ENCODE data around the gene ATP1A1.

Gene ATP1A1

GRCh38 chr1:116439701-116440100 is 66.7 kb downstream of the ATP1A1 start:
- POLR2A ChIA-PET, result no interaction called here
- DNase-seq (ENCODE audit: extremely low spot score), result no peak
- CTCF ChIA-PET, result no interaction called here
- TF ChIP-seq L3MBTL2 (conservative IDR thresholded peaks at IDR 0.05) (no peak), LEF1 (IDR thresholded peaks at IDR 0.05; ENCODE audit: borderline replicate concordance) (no peak), ARNT (IDR thresholded peaks at IDR 0.05) (no peak), SP1 (IDR thresholded peaks at IDR 0.05) (no peak), ELF4 (IDR thresholded peaks at IDR 0.05) (no peak), SUZ12 (IDR thresholded peaks at IDR 0.05) (no peak), TARDBP (IDR thresholded peaks at IDR 0.05) (no peak), ZNF384 (IDR thresholded peaks at IDR 0.05) (no peak), FOXM1 (IDR thresholded peaks at IDR 0.05; ENCODE audit: borderline replicate concordance) (no peak), BHLHE40 (IDR thresholded peaks at IDR 0.05; ENCODE audit: borderline replicate concordance) (no peak), FOXK2 (IDR thresholded peaks at IDR 0.05) (no peak), NFRKB (IDR thresholded peaks at IDR 0.05) (no peak), FOXA1 (IDR thresholded peaks at IDR 0.05) (no peak), CTBP1 (IDR thresholded peaks at IDR 0.05; ENCODE audit: borderline replicate concordance) (no peak)
- TF ChIP-seq, protein P1, sequence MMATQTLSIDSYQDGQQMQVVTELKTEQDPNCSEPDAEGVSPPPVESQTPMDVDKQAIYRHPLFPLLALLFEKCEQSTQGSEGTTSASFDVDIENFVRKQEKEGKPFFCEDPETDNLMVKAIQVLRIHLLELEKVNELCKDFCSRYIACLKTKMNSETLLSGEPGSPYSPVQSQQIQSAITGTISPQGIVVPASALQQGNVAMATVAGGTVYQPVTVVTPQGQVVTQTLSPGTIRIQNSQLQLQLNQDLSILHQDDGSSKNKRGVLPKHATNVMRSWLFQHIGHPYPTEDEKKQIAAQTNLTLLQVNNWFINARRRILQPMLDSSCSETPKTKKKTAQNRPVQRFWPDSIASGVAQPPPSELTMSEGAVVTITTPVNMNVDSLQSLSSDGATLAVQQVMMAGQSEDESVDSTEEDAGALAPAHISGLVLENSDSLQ (IDR thresholded peaks at IDR 0.05), result no peak

GRCh38 chr1:116440731-116441130 is 67.7 kb downstream of the ATP1A1 start:
- no peak for DNase-seq (ENCODE audit: extremely low spot score)
- CTCF ChIA-PET, result interaction anchor here (0.6 kb wide), 1 partner anchor 105 kb away, joined by 4 read pairs; no protein-coding TSS in a partner anchor
- POLR2A ChIA-PET, result no interaction called here
- TF ChIP-seq ZNF384 (IDR thresholded peaks at IDR 0.05), result no peak
- TF ChIP-seq ARNT (IDR thresholded peaks at IDR 0.05), result no peak
- no peak for TF ChIP-seq ELF4 (IDR thresholded peaks at IDR 0.05)
- TF ChIP-seq FOXM1 (IDR thresholded peaks at IDR 0.05; ENCODE audit: borderline replicate concordance), result no peak
- no peak for TF ChIP-seq FOXK2 (IDR thresholded peaks at IDR 0.05)
- TF ChIP-seq BHLHE40 (IDR thresholded peaks at IDR 0.05; ENCODE audit: borderline replicate concordance), result no peak
- TF ChIP-seq TARDBP (IDR thresholded peaks at IDR 0.05), result no peak
- TF ChIP-seq FOXA1 (IDR thresholded peaks at IDR 0.05), result no peak
- TF ChIP-seq NFRKB (IDR thresholded peaks at IDR 0.05), result no peak
- TF ChIP-seq LEF1 (IDR thresholded peaks at IDR 0.05; ENCODE audit: borderline replicate concordance), result no peak
- no peak for TF ChIP-seq L3MBTL2 (conservative IDR thresholded peaks at IDR 0.05)
- no peak for TF ChIP-seq CTBP1 (IDR thresholded peaks at IDR 0.05; ENCODE audit: borderline replicate concordance)
- TF ChIP-seq, protein P1 (IDR thresholded peaks at IDR 0.05), result no peak
- TF ChIP-seq SUZ12 (IDR thresholded peaks at IDR 0.05), result no peak
- no peak for TF ChIP-seq SP1 (IDR thresholded peaks at IDR 0.05)
- no peak for TF ChIP-seq HDGF (IDR thresholded peaks at IDR 0.05; ENCODE audit: borderline replicate concordance)

- ChIA-PET POLR2A (no interaction called here), CTCF (no interaction called here)
- no peak for DNase-seq (ENCODE audit: extremely low spot score)
Measured at GRCh38 chr1:116445534-116445933, 72.5 kb downstream of the ATP1A1 start.

DNA sequence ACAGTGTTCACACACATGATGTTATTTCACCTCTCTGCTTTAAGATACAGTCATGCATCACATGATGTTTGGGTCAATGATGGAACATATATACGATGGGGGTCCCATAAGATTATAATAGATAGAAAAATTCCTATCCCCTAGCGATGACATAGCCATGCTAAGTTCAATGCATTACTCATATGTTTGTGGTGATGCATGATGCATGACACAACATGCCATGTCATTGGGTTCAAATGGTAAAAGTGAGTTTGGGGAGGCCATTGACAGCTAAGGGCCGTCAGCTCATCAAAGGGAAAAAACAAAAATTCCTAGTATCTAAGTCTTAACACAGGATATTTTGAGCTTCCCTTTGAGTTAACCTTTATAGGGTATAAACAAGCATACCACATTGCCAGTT is 73.6 kb downstream of the ATP1A1 start:
- TF ChIP-seq, protein P1 (IDR thresholded peaks at IDR 0.05), result no peak
- TF ChIP-seq LEF1 (IDR thresholded peaks at IDR 0.05; ENCODE audit: borderline replicate concordance), result no peak
- no peak for TF ChIP-seq ELF4 (IDR thresholded peaks at IDR 0.05)
- no peak for TF ChIP-seq L3MBTL2 (conservative IDR thresholded peaks at IDR 0.05)
- no peak for TF ChIP-seq HDGF (IDR thresholded peaks at IDR 0.05; ENCODE audit: borderline replicate concordance)
- no peak for TF ChIP-seq SP1 (IDR thresholded peaks at IDR 0.05)
- no peak for TF ChIP-seq TARDBP (IDR thresholded peaks at IDR 0.05)
- no peak for TF ChIP-seq ZNF384 (IDR thresholded peaks at IDR 0.05)
- TF ChIP-seq SUZ12 (IDR thresholded peaks at IDR 0.05), result no peak
- no peak for DNase-seq (ENCODE audit: extremely low spot score)
- ChIA-PET POLR2A (no interaction called here), CTCF (no interaction called here)

More at GRCh38 chr1:116445534-116445933, 72.5 kb downstream of the ATP1A1 start:
- TF ChIP-seq SP1 (IDR thresholded peaks at IDR 0.05) (no peak), FOXK2 (IDR thresholded peaks at IDR 0.05) (no peak), HDGF (IDR thresholded peaks at IDR 0.05; ENCODE audit: borderline replicate concordance) (no peak), FOXM1 (IDR thresholded peaks at IDR 0.05; ENCODE audit: borderline replicate concordance) (no peak), ZNF384 (IDR thresholded peaks at IDR 0.05) (no peak), SUZ12 (IDR thresholded peaks at IDR 0.05) (no peak), L3MBTL2 (conservative IDR thresholded peaks at IDR 0.05) (no peak), ELF4 (IDR thresholded peaks at IDR 0.05) (no peak), TARDBP (IDR thresholded peaks at IDR 0.05) (no peak), FOXA1 (IDR thresholded peaks at IDR 0.05) (no peak), BHLHE40 (IDR thresholded peaks at IDR 0.05; ENCODE audit: borderline replicate concordance) (no peak), CTBP1 (IDR thresholded peaks at IDR 0.05; ENCODE audit: borderline replicate concordance) (no peak), NFRKB (IDR thresholded peaks at IDR 0.05) (no peak), ARNT (IDR thresholded peaks at IDR 0.05) (no peak), LEF1 (IDR thresholded peaks at IDR 0.05; ENCODE audit: borderline replicate concordance) (no peak)
- TF ChIP-seq, protein P1 (IDR thresholded peaks at IDR 0.05), result no peak

- TF ChIP-seq ELF4 (IDR thresholded peaks at IDR 0.05) (no peak), ARNT (IDR thresholded peaks at IDR 0.05) (no peak), BHLHE40 (IDR thresholded peaks at IDR 0.05; ENCODE audit: borderline replicate concordance) (no peak), SUZ12 (IDR thresholded peaks at IDR 0.05) (no peak)
- TF ChIP-seq, protein P1 (IDR thresholded peaks at IDR 0.05), result no peak
- ChIA-PET POLR2A (interaction anchor here (0.8 kb wide), 1 partner anchor 32 kb away, joined by 4 read pairs; no protein-coding TSS in a partner anchor), CTCF (no interaction called here)
- no peak for DNase-seq (ENCODE audit: extremely low spot score)
Measured at GRCh38 chr1:116448785-116449385, 75.8 kb downstream of the ATP1A1 start.
